OCI-LY3 (cell line): Measurements from ENCODE around the gene ALPK1.

Source experiments
- EZH2phosphoT487 ChIP-seq: fragments of 200-600 bp; shearing (Covaris generic); IDR thresholded peaks from 2 replicates; pipeline ENCODE4 v1.6.1; 2018; ENCODE audit warnings: antibody characterized with exemption, mixed run types, low read depth
- TF ChIP-seq, protein P1 (sequence below): fragments of 200-600, 300-600 bp; sonication (generic); IDR thresholded peaks from 2 replicates; pipeline ENCODE4 v1.5.1; 2014; ENCODE audit warnings: antibody characterized with exemption, low read length, low read depth

DNA sequence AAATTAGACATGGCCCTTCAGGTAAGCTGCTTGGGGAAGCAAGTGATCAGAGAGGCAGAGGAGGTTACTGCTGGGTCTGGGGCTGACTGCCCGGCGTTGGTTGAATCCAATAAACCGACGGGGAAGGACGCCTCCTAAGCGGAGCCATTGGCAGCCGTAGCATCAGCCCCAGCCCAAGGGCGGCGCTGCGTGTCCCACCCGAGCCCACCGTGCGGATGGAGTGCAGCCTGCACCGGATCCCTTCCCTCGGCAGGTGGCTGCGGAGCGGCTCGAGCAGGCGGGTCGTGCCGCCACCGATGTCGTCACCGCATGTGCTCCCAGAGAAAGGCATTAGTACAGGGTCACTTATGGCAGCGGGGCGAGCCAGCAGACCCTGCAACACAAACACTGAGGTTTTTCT is 82.1 kb downstream of the ALPK1 start:
- TF ChIP-seq, protein P1, sequence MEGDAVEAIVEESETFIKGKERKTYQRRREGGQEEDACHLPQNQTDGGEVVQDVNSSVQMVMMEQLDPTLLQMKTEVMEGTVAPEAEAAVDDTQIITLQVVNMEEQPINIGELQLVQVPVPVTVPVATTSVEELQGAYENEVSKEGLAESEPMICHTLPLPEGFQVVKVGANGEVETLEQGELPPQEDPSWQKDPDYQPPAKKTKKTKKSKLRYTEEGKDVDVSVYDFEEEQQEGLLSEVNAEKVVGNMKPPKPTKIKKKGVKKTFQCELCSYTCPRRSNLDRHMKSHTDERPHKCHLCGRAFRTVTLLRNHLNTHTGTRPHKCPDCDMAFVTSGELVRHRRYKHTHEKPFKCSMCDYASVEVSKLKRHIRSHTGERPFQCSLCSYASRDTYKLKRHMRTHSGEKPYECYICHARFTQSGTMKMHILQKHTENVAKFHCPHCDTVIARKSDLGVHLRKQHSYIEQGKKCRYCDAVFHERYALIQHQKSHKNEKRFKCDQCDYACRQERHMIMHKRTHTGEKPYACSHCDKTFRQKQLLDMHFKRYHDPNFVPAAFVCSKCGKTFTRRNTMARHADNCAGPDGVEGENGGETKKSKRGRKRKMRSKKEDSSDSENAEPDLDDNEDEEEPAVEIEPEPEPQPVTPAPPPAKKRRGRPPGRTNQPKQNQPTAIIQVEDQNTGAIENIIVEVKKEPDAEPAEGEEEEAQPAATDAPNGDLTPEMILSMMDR: no peak
- no peak for TF ChIP-seq EZH2phosphoT487
